Measurements from ENCODE around the gene UBA6.
A peak's percentile ranks its signal among the peaks of the same experiment; 100 is the strongest.

UBA6 gene

GRCh38 chr4:67575232-67576058 lies 125.5 kb downstream of the UBA6 start:
- peak; percentile 67 for DNase-seq

GRCh38 chr4:67573193-67573592 lies 127.8 kb downstream of the UBA6 start:
- no peak for DNase-seq

GRCh38 chr4:67571975-67572374 lies 129.0 kb downstream of the UBA6 start:
- DNase-seq: no peak

- DNase-seq: no peak
Measured at GRCh38 chr4:67570537-67570936, 130.4 kb downstream of the UBA6 start.

GRCh38 chr4:67568820-67569219 lies 132.1 kb downstream of the UBA6 start:
- no peak for DNase-seq

GRCh38 chr4:67566335-67566734 lies 134.6 kb downstream of the UBA6 start:
- no peak for DNase-seq

GRCh38 chr4:67565284-67565683 lies 135.7 kb downstream of the UBA6 start:
- no peak for DNase-seq
